HepG2 (cell line): ENCODE measurements around the gene MYCBPAP. TPM values are rescaled to one million over a fixed set of nuclear protein-coding genes. Genes with fewer than 3 reads are reported as not detected.

Experiments used
- ATAC-seq: fragments of 200-7000 bp; cut with Tn5 transposase; 3 replicates; pipeline ENCODE4 v1.9.1; 2020; ENCODE audit warnings: mild to moderate bottlenecking, moderate library complexity
- BruUV-seq: library from RNA; stranded (reverse); fragments of 400-500 nt; replicated peaks from 2 replicates; lab custom pipeline; 2021; lab: Mats Ljungman, UMichigan
- CTCF ChIA-PET: fragments of 300-600 bp; formaldehyde crosslinking; extraction: SDS; loops from one replicate; lab custom pipeline; 2021; ENCODE audit warnings: low total read pairs, inconsistent platforms, low intra/inter-chr PET ratio; lab: Yijun Ruan, JAX
- POLR2A ChIA-PET: fragments of 350-600 bp; sonication (Branson Sonifier 250); formaldehyde crosslinking; loops from one replicate; lab custom pipeline; 2020; ENCODE audit warnings: antibody characterized with exemption, inconsistent platforms; lab: Yijun Ruan, JAX
- DNase-seq: peaks from one replicate; pipeline ENCODE4 v3.0.0-alpha.2; 2015; ENCODE audit warnings: low spot score
- FAIRE-seq: peaks from 3 replicates; lab custom pipeline; 2011; peaks lifted over from hg19 to GRCh38; lab: Jason Lieb, UNC
- H2AFZ ChIP-seq: one replicate; pipeline ENCODE4 v1.6.1; 2011; ENCODE audit warnings: low read length, inconsistent platforms
- H3K27ac ChIP-seq: fragments of 300-600 bp; 3 replicates; pipeline ENCODE4 v1.8.0; 2011; ENCODE audit warnings: mixed run types, mild to moderate bottlenecking, mixed read lengths, low read length, inconsistent platforms; ENCODE audit not compliant: insufficient read depth; ENCODE audit errors: extremely low read length
- H3K27me3 ChIP-seq, 2 experiments: fragments of 200-600 bp in 1 of 2; 2 replicates in 1 of 2; 3 replicates in 1 of 2; pipeline versions ENCODE4 v1.6.0 to v1.8.0; 2011; ENCODE audit warnings: low read length in 2 of 2, mild to moderate bottlenecking in 2 of 2, moderate library complexity in 2 of 2, inconsistent platforms in 1 of 2; ENCODE audit not compliant: insufficient read depth in 2 of 2, control insufficient read depth in 1 of 2
- H3K36me3 ChIP-seq, 2 experiments: fragments of 200-600 bp in 1 of 2; replicated peaks in 1 of 2; 2 replicates in 1 of 2; 3 replicates in 1 of 2; pipeline versions ENCODE4 v1.5.1 to v1.8.0; 2011; ENCODE audit warnings: low read length in 2 of 2, inconsistent platforms in 1 of 2; ENCODE audit not compliant: insufficient read depth in 2 of 2, control insufficient read depth in 1 of 2
- H3K4me1 ChIP-seq: 2 replicates; pipeline ENCODE4 v1.5.1; 2012; ENCODE audit warnings: low read length, inconsistent platforms; ENCODE audit not compliant: insufficient read depth
- H3K4me2 ChIP-seq: 2 replicates; pipeline ENCODE4 v1.6.0; 2011; ENCODE audit warnings: low read depth, low read length, inconsistent platforms
- H3K4me3 ChIP-seq, 3 experiments: fragments of 200-600 bp in 1 of 3; sonication (generic), shearing (Covaris generic) in 1 of 3; replicated peaks in 1 of 3; 2 replicates each; pipeline ENCODE4 v1.5.1; 2011 to 2016; ENCODE audit warnings: low read length in 3 of 3, inconsistent platforms in 2 of 3, low read depth in 2 of 3, mild to moderate bottlenecking in 2 of 3, control low read depth in 1 of 3, mixed read lengths in 1 of 3; ENCODE audit not compliant: insufficient read depth in 1 of 3
- H3K79me2 ChIP-seq: one replicate; pipeline ENCODE4 v1.6.1; 2011; ENCODE audit warnings: low read length, inconsistent platforms; ENCODE audit not compliant: insufficient read depth
- H3K9ac ChIP-seq: 2 replicates; pipeline ENCODE4 v1.6.0; 2011; ENCODE audit warnings: mild to moderate bottlenecking, low read depth, low read length, inconsistent platforms; ENCODE audit not compliant: insufficient read depth
- H3K9me3 ChIP-seq: 2 replicates; pipeline ENCODE4 v1.5.1; 2012; ENCODE audit warnings: mild to moderate bottlenecking, low read length
- H4K20me1 ChIP-seq: 2 replicates; pipeline ENCODE4 v1.6.0; 2011; ENCODE audit warnings: inconsistent platforms, mild to moderate bottlenecking, low read length, moderate library complexity; ENCODE audit not compliant: insufficient read depth
- AGO2 ChIP-seq: fragments of 200-400 bp; formaldehyde crosslinking; optimal IDR thresholded peaks from 2 replicates; pipeline ENCODE3; 2017; ENCODE audit warnings: mild to moderate bottlenecking, low read depth, low read length, moderate library complexity
- HMGXB3 ChIP-seq: sonication (generic); formaldehyde crosslinking; IDR thresholded peaks from 2 replicates; pipeline ENCODE4 v1.4.0; 2020; ENCODE audit warnings: missing genetic modification reagents, borderline replicate concordance
- ZNF572 ChIP-seq: sonication (generic); formaldehyde crosslinking; IDR thresholded peaks from 2 replicates; pipeline ENCODE4 v1.5.1; 2020; ENCODE audit warnings: mild to moderate bottlenecking, missing genetic modification reagents
- WGBS: methylation state at CpG from one replicate; pipeline ENCODE4 v1.1.6; 2017; ENCODE audit warnings: low lambda C conversion rate; 5-methylcytosine and 5-hydroxymethylcytosine counted together
- in situ Hi-C: cut with HindIII; loops from 2 replicates; pipeline ENCODE4 v1.10.0; 2017; ENCODE audit warnings: low pct_unique_long_range_greater_than_20kb; ENCODE audit not compliant: extremely low pct_ligation_motif_present
- intact Hi-C: fragments of 100-400 bp; cut with micrococcal nuclease; formaldehyde crosslinking; loops from one replicate; pipeline ENCODE4 v1.10.0; 2022; ENCODE audit not compliant: unreplicated experiment
- polyA plus RNA-seq, 8 experiments: library from polyadenylated mRNA; depleted of rRNA in 3 of 8; stranded (reverse) in 7 of 8; unstranded in 1 of 8; fragments of >200 nt; fragmentation: Illumina TruSeq in 4 of 8; extraction: Trizol in 4 of 8; gene quantifications; 2 replicates each; pipeline versions ENCODE4 v1.2.1 to v1.2.3, GENCODE V29; 2011 to 2016; ENCODE audit warnings: low read depth in 4 of 8, missing spikeins in 1 of 8, mixed read lengths in 1 of 8; ENCODE audit not compliant: insufficient read depth in 1 of 8
- total RNA-seq, 5 experiments: library from RNA; depleted of rRNA; stranded (reverse); fragments of >200 nt; fragmentation: Illumina TruSeq; extraction: Trizol; gene quantifications; 2 replicates each; pipeline ENCODE4 v1.2.3, GENCODE V29; 2016; ENCODE audit warnings: low read depth in 1 of 5

The MYCBPAP gene
- total and polyA plus RNA-seq, 2 of the 13 experiments (the other 11 are each of a cell fraction or from before 2014, with no cell fraction given) = 0.22 to 0.24 TPM

- no peak overlapping the region for H3K9ac ChIP-seq
- intact Hi-C loops (no loop called here), in situ Hi-C loops (no loop called here)
- WGBS = 75% methylated on average over 17 of the region's 17 CpGs
- TF ChIP-seq AGO2 (peak; percentile 20), ZNF572 (0 out of 2 replicates have a peak, but pooled peaks have one; percentile 23), HMGXB3 (CRISPR knock-in tag) (no peak)
- ChIA-PET CTCF (no interaction called here), POLR2A (no interaction called here)
- H3K4me2 ChIP-seq = no peak overlapping the region
- H3K4me1 ChIP-seq = peaks cover 5% of the 10 kb centered on the region
- no peaks in the 10 kb centered on the region for H3K9me3 ChIP-seq
- BruUV-seq = no TSS peak
- H3K27ac ChIP-seq = no peak overlapping the region
- no peak overlapping the region for H3K4me3 ChIP-seq
- FAIRE-seq (no peak), DNase-seq (no peak), ATAC-seq (no peak)
- no peaks in the 10 kb centered on the region for H3K27me3 ChIP-seq
- H2AFZ ChIP-seq = no peak overlapping the region
- no peaks in the 10 kb centered on the region for H3K79me2 ChIP-seq
- H3K36me3 ChIP-seq = peaks cover 9 to 16% of the 10 kb centered on the region in 2 experiments; a peak in 4 of 5 replicates
- H4K20me1 ChIP-seq = no peaks in the 10 kb centered on the region
These were observed 20.8 kb upstream of the MYCBPAP start for GRCh38 chr17:50487213-50488096.
